Liver (tissue), 2 donors: Measurements from ENCODE around the gene OR5K2.

Experiments used
- TF ChIP-seq, protein P1 (sequence below): fragments of 150-350 bp; IDR thresholded peaks from 2 replicates; pipeline ENCODE4 v1.5.1; 2017; ENCODE audit warnings: improper control_type of control experiment, low read depth, low read length; ENCODE audit not compliant: missing input control
- TF ChIP-seq, protein P2 (sequence below): IDR thresholded peaks from 2 replicates; pipeline ENCODE4 v1.6.1; 2016; ENCODE audit warnings: antibody characterized with exemption, mild to moderate bottlenecking
- donor health status: healthy.

DNA sequence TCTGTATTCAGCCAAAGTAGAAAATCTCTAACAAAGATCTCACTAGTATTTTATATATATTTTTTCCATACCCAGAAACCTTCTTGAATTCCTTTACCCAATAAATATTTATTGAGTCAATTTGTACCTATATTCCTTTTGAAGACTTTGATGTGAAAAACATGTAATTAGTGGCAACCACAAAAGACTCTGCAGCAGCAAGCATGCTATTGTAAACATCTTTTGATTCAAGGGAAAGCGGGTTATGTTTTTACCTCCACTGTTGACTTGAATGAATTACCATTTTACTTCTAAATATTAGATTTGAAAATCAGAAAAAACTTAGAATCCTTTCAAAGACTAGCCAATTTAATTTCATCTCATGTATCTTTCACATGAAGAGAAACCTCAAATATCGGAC lies 36.7 kb downstream of the OR5K2 start:
- TF ChIP-seq, protein P1, sequence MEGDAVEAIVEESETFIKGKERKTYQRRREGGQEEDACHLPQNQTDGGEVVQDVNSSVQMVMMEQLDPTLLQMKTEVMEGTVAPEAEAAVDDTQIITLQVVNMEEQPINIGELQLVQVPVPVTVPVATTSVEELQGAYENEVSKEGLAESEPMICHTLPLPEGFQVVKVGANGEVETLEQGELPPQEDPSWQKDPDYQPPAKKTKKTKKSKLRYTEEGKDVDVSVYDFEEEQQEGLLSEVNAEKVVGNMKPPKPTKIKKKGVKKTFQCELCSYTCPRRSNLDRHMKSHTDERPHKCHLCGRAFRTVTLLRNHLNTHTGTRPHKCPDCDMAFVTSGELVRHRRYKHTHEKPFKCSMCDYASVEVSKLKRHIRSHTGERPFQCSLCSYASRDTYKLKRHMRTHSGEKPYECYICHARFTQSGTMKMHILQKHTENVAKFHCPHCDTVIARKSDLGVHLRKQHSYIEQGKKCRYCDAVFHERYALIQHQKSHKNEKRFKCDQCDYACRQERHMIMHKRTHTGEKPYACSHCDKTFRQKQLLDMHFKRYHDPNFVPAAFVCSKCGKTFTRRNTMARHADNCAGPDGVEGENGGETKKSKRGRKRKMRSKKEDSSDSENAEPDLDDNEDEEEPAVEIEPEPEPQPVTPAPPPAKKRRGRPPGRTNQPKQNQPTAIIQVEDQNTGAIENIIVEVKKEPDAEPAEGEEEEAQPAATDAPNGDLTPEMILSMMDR = no peak
- TF ChIP-seq, protein P2, sequence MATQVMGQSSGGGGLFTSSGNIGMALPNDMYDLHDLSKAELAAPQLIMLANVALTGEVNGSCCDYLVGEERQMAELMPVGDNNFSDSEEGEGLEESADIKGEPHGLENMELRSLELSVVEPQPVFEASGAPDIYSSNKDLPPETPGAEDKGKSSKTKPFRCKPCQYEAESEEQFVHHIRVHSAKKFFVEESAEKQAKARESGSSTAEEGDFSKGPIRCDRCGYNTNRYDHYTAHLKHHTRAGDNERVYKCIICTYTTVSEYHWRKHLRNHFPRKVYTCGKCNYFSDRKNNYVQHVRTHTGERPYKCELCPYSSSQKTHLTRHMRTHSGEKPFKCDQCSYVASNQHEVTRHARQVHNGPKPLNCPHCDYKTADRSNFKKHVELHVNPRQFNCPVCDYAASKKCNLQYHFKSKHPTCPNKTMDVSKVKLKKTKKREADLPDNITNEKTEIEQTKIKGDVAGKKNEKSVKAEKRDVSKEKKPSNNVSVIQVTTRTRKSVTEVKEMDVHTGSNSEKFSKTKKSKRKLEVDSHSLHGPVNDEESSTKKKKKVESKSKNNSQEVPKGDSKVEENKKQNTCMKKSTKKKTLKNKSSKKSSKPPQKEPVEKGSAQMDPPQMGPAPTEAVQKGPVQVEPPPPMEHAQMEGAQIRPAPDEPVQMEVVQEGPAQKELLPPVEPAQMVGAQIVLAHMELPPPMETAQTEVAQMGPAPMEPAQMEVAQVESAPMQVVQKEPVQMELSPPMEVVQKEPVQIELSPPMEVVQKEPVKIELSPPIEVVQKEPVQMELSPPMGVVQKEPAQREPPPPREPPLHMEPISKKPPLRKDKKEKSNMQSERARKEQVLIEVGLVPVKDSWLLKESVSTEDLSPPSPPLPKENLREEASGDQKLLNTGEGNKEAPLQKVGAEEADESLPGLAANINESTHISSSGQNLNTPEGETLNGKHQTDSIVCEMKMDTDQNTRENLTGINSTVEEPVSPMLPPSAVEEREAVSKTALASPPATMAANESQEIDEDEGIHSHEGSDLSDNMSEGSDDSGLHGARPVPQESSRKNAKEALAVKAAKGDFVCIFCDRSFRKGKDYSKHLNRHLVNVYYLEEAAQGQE = no peak
